B cell (primary cell): ENCODE results near the gene TWIST2. TPM values are rescaled to one million over a fixed set of nuclear protein-coding genes. Genes with fewer than 3 reads are reported as not detected.

Experiments
- ATAC-seq: fragments of 200-7000 bp; cut with Tn5 transposase; one replicate; pipeline ENCODE4 v1.10.0; 2021; ENCODE audit warnings: low read depth, mild to moderate bottlenecking, moderate number of reproducible peaks, moderate library complexity
- CTCF ChIA-PET: fragments of 350-600 bp; sonication (Branson Sonifier 250); formaldehyde crosslinking; loops from one replicate; lab custom pipeline; 2021; ENCODE audit warnings: antibody characterized with exemption, inconsistent platforms; lab: Charles Lee
- POLR2A ChIA-PET: fragments of 350-600 bp; sonication (Branson Sonifier 250); formaldehyde crosslinking; loops from one replicate; lab custom pipeline; 2021; ENCODE audit warnings: antibody characterized with exemption; lab: Charles Lee
- DNase-seq: peaks from one replicate; pipeline ENCODE4 v3.0.0; 2013
- H2AFZ ChIP-seq: 2 replicates; pipeline ENCODE4 v1.6.1; 2012; ENCODE audit warnings: mild to moderate bottlenecking, low read depth, low read length; ENCODE audit not compliant: insufficient read depth, poor library complexity, severe bottlenecking
- H3K27ac ChIP-seq, 2 donors: 1 replicate in 1 of 2; 2 replicates in 1 of 2; pipeline ENCODE4 v1.5.1; 2012 to 2013; ENCODE audit warnings: low read length in 2 of 2, mild to moderate bottlenecking in 2 of 2, moderate library complexity in 1 of 2
- H3K27me3 ChIP-seq, 4 experiments: fragments of 200-600 bp in 1 of 4; sonication (generic) in 1 of 4; replicated peaks in 1 of 4; 1 replicate in 2 of 4; 2 replicates in 2 of 4; pipeline versions ENCODE4 v1.6.1 to v1.7.0; 2013 to 2016; ENCODE audit warnings: low read length in 3 of 4, mild to moderate bottlenecking in 2 of 4, mixed read lengths in 1 of 4, moderate library complexity in 1 of 4; ENCODE audit not compliant: insufficient read depth in 4 of 4, control insufficient read depth in 3 of 4; ENCODE audit errors: control extremely low read depth in 1 of 4
- H3K36me3 ChIP-seq, 2 experiments: replicated peaks in 1 of 2; 1 replicate in 1 of 2; 2 replicates in 1 of 2; pipeline versions ENCODE4 v1.6.1 to v1.7.1; 2013; ENCODE audit warnings: low read length in 1 of 2; ENCODE audit not compliant: insufficient read depth in 2 of 2, control insufficient read depth in 1 of 2; ENCODE audit errors: control extremely low read depth in 1 of 2, extremely low read depth in 1 of 2
- H3K4me1 ChIP-seq, 2 donors: fragments of 200-600 bp in 1 of 2; sonication (generic) in 1 of 2; 1 replicate in 1 of 2; 2 replicates in 1 of 2; pipeline versions ENCODE4 v1.5.1 to v1.6.1; 2013 to 2017; ENCODE audit warnings: low read length in 2 of 2; ENCODE audit not compliant: control insufficient read depth in 2 of 2, insufficient read depth in 2 of 2
- H3K4me2 ChIP-seq: replicated peaks from 2 replicates; pipeline ENCODE3; 2012; ENCODE audit warnings: mild to moderate bottlenecking, low read depth, low read length; ENCODE audit not compliant: poor library complexity, severe bottlenecking
- H3K4me3 ChIP-seq, 5 experiments: fragments of 200-600 bp in 1 of 5; sonication (generic) in 1 of 5; 1 replicate in 3 of 5; 2 replicates in 2 of 5; pipeline versions ENCODE4 v1.5.1 to v1.7.0; 2011 to 2016; ENCODE audit warnings: low read length in 4 of 5, mild to moderate bottlenecking in 4 of 5, low read depth in 2 of 5, control low read depth in 1 of 5, moderate library complexity in 1 of 5; ENCODE audit not compliant: insufficient read depth in 1 of 5; ENCODE audit errors: control extremely low read depth in 1 of 5, extremely low read depth in 1 of 5
- H3K79me2 ChIP-seq: fragments of 200-600 bp; sonication (generic); one replicate; pipeline ENCODE4 v1.6.0; 2016; ENCODE audit warnings: low read length; ENCODE audit not compliant: control insufficient read depth, insufficient read depth
- H3K9ac ChIP-seq: fragments of 200-600 bp; sonication (generic); 2 replicates; pipeline ENCODE4 v1.6.1; 2017; ENCODE audit warnings: mild to moderate bottlenecking, low read length, moderate library complexity
- H3K9me3 ChIP-seq, 3 donors: one replicate each; pipeline versions ENCODE4 v1.6.1 to v1.7.1; 2013; ENCODE audit warnings: low read length in 2 of 3; ENCODE audit not compliant: control insufficient read depth in 2 of 3, insufficient read depth in 1 of 3; ENCODE audit errors: control extremely low read depth in 1 of 3
- H4K20me1 ChIP-seq: 2 replicates; pipeline ENCODE4 v1.6.0; 2012; ENCODE audit warnings: mild to moderate bottlenecking, low read length; ENCODE audit not compliant: insufficient read depth, control insufficient read depth, poor library complexity, severe bottlenecking
- H3K27ac Mint-ChIP-seq: one replicate; pipeline ENCODE4 v1.8.0; 2021; ENCODE audit warnings: mixed read lengths
- H3K27me3 Mint-ChIP-seq: one replicate; pipeline ENCODE4 v1.8.0; 2021; ENCODE audit warnings: mixed read lengths
- H3K4me1 Mint-ChIP-seq: one replicate; pipeline ENCODE4 v1.8.0; 2021; ENCODE audit warnings: mixed read lengths
- H3K4me3 Mint-ChIP-seq: one replicate; pipeline ENCODE4 v1.8.0; 2021; ENCODE audit warnings: mixed read lengths
- H3K9me3 Mint-ChIP-seq: one replicate; pipeline ENCODE4 v1.8.0; 2022; ENCODE audit warnings: mixed read lengths; ENCODE audit not compliant: insufficient read depth
- EZH2 ChIP-seq: IDR thresholded peaks from 2 replicates; pipeline ENCODE4 v1.6.1; 2012; ENCODE audit warnings: borderline replicate concordance, low read depth, mild to moderate bottlenecking, moderate library complexity, low read length; ENCODE audit not compliant: insufficient read depth, poor library complexity, severe bottlenecking
- WGBS: methylation state at CpG from one replicate; pipeline ENCODE4 v1.1.5; 2013; ENCODE audit warnings: missing lambda C conversion rate; ENCODE audit not compliant: insufficient coverage; 5-methylcytosine and 5-hydroxymethylcytosine counted together
- intact Hi-C: fragments of 100-400 bp; cut with micrococcal nuclease; formaldehyde crosslinking; loops from one replicate; pipeline ENCODE4 v1.10.0; 2022
- polyA plus RNA-seq: library from polyadenylated mRNA; depleted of rRNA; stranded (reverse); fragments of >200 nt; gene quantifications from 2 replicates; pipeline ENCODE4 v1.2.3, GENCODE V29; 2012
- total RNA-seq, 2 donors: library from RNA; stranded (reverse); fragments of 120-200 nt in 1 of 2; gene quantifications; 1 replicate in 1 of 2; 2 replicates in 1 of 2; pipeline versions ENCODE4 v1.2.3 to v1.2.4, GENCODE V29; 2013 to 2022
- TF ChIP-seq, protein P1 (sequence below): fragments of 200-600 bp; IDR thresholded peaks from one replicate; pipeline ENCODE4 v1.8.0; 2022; ENCODE audit warnings: antibody characterized with exemption, mild to moderate bottlenecking

TWIST2 gene
- total and polyA plus RNA-seq, 2 donors (not counting 1 experiment from before 2014, with no cell fraction given) = 0.07 TPM; not detected in 1

DNA sequence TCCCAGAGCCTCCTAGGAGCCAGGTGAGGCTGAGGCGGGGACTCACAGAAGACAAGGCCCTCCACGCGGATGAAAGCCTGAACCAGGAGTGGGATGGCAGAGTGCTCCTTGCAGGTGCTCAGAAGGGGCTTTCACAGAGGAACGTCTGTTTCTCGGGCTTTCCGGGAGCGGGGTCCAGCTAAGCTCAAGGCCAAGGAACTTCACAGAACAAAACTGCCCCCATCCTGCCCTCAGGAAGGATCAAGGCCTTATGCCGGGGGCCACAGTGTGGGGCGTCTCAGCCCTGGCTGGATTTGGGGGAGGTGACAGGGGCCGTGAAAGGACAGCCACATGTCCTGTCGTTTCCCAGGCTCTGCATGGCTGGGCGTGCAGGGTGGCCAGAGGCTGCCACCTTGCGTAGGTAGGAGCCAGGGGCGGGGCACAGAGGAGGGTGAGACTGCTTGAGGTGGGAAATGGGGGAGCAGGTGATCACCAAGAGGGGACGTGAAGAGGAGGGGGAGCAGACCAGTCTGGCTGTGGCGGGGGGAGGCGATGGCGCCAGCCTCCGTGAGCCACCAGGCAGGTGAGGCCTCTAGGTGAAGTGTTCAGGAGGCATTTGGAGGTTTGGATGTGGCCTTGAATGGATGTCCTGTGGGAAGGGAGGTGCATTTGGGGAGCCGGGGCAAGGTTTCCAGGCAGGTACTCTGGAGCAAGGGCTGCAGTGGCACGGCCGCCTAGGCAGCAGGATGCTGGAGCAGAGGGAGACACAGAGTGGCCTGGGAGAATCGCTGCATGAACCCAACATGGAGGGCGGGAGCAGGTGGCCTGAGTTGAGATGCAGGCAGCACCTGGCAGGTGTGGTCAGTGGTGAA, 79.1 kb downstream of the TWIST2 start:
- 88% methylated on average over 17 of the region's 24 CpGs for WGBS
- CTCF ChIA-PET = no interaction called here
- H3K9ac ChIP-seq = no peak overlapping the region
- H3K9me3 ChIP-seq = no peaks in the 10 kb centered on the region
- no peaks in the 10 kb centered on the region for H4K20me1 ChIP-seq
- no peak overlapping the region for H3K4me3 ChIP-seq
- H3K27me3 ChIP-seq = no peaks in the 10 kb centered on the region
- Mint-ChIP-seq H3K4me3 (no peak overlapping the region), H3K27me3 (peaks cover 12% of the 10 kb centered on the region), H3K27ac (no peak overlapping the region), H3K4me1 (no peaks in the 10 kb centered on the region), H3K9me3 (no peaks in the 10 kb centered on the region)
- POLR2A ChIA-PET = no interaction called here
- no peaks in the 10 kb centered on the region for H3K79me2 ChIP-seq
- ATAC-seq (no peak), DNase-seq (no peak)
- H3K36me3 ChIP-seq = no peaks in the 10 kb centered on the region
- H3K27ac ChIP-seq = no peak overlapping the region
- H3K4me1 ChIP-seq = no peaks in the 10 kb centered on the region
- H2AFZ ChIP-seq = no peak overlapping the region
- TF ChIP-seq, protein P1, sequence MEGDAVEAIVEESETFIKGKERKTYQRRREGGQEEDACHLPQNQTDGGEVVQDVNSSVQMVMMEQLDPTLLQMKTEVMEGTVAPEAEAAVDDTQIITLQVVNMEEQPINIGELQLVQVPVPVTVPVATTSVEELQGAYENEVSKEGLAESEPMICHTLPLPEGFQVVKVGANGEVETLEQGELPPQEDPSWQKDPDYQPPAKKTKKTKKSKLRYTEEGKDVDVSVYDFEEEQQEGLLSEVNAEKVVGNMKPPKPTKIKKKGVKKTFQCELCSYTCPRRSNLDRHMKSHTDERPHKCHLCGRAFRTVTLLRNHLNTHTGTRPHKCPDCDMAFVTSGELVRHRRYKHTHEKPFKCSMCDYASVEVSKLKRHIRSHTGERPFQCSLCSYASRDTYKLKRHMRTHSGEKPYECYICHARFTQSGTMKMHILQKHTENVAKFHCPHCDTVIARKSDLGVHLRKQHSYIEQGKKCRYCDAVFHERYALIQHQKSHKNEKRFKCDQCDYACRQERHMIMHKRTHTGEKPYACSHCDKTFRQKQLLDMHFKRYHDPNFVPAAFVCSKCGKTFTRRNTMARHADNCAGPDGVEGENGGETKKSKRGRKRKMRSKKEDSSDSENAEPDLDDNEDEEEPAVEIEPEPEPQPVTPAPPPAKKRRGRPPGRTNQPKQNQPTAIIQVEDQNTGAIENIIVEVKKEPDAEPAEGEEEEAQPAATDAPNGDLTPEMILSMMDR = no peak
- TF ChIP-seq EZH2 = no peak
- H3K4me2 ChIP-seq = no peak overlapping the region
- intact Hi-C loops = no loop called here

DNA sequence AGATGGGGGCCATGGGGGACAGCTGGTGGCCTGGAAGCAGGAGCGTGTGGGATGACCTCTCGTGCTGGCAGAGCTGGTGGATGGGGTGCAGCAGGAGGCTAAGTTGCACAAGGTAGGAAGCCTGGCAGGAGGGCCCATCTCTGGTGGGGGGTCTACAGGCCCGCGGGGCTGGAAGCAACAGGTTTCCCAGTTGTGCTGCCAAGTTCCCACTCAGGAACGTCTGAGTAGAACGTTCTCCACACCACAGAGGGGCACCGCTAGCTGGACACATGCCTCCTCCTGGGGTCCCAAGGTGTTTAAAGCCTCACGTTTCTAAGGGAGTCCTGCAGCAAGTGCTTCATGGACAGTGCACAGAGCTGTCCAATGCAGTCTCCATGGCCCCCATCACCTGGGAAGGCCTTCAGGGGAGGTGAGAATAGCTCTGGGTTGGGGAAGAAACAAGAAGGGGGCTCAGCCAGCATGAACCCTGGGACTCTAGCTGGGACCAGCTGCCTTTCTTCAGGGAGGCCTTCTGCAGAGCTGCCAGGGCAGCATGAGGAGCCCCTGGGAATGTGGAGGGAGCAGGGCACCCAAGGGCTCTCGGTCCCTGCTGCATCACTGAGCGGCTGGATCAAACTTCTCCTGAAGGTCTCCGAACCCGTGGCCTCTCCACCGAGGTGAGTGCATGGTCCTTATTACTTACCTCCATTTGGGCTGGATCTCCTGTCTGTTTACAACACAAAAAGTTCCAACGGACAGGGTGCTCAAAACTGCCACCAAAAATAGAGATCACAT, 80.0 kb downstream of the TWIST2 start:
- DNase-seq = no peak
- ChIA-PET POLR2A (no interaction called here), CTCF (no interaction called here)
- TF ChIP-seq, protein P1 = no peak
- TF ChIP-seq EZH2 = no peak
- Histone ChIP-seq H2AFZ (no peak overlapping the region), H4K20me1 (no peaks in the 10 kb centered on the region), H3K27me3 (no peaks in the 10 kb centered on the region), H3K4me3 (no peak overlapping the region), H3K9ac (no peak overlapping the region), H3K4me1 (no peaks in the 10 kb centered on the region), H3K79me2 (no peaks in the 10 kb centered on the region), H3K36me3 (no peaks in the 10 kb centered on the region), H3K4me2 (no peak overlapping the region), H3K9me3 (no peaks in the 10 kb centered on the region), H3K27ac (no peak overlapping the region)
- no peaks in the 10 kb centered on the region for H3K9me3 Mint-ChIP-seq
- no peak for ATAC-seq
- H3K4me3 Mint-ChIP-seq = no peak overlapping the region
- H3K27ac Mint-ChIP-seq = no peak overlapping the region
- intact Hi-C loops = no loop called here
- H3K4me1 Mint-ChIP-seq = no peaks in the 10 kb centered on the region
- 83% methylated on average over 14 of the region's 14 CpGs for WGBS
- H3K27me3 Mint-ChIP-seq = peaks cover 10% of the 10 kb centered on the region
